CD4-positive, alpha-beta T cell (primary cell): ENCODE results near the gene DHCR24. TPM values are rescaled to one million over a fixed set of nuclear protein-coding genes. Genes with fewer than 3 reads are reported as not detected.

Experiments used
- ATAC-seq: fragments of 200-7000 bp; cut with Tn5 transposase; one replicate; pipeline ENCODE4 v1.10.0; 2022; ENCODE audit warnings: mild to moderate bottlenecking; ENCODE audit not compliant: poor library complexity
- CTCF ChIA-PET: fragments of 350-600 bp; sonication (Branson Sonifier 250); formaldehyde crosslinking; loops from one replicate; lab custom pipeline; 2021; ENCODE audit warnings: antibody characterized with exemption, inconsistent platforms; lab: Charles Lee
- POLR2A ChIA-PET: fragments of 350-600 bp; sonication (Branson Sonifier 250); formaldehyde crosslinking; loops from one replicate; lab custom pipeline; 2021; ENCODE audit warnings: antibody characterized with exemption, inconsistent platforms; lab: Charles Lee
- DNase-seq, 14 experiments: peaks; one replicate each; pipeline ENCODE4 v3.0.0-alpha.2; 2013 to 2020; ENCODE audit warnings: mixed read lengths in 2 of 14
- H3K27ac ChIP-seq, 2 donors: one replicate each; pipeline versions ENCODE4 v1.5.1 to v1.7.0; 2013; ENCODE audit warnings: low read length in 2 of 2, low read depth in 1 of 2, mild to moderate bottlenecking in 1 of 2
- H3K27me3 ChIP-seq, 2 experiments: 1 replicate in 1 of 2; 2 replicates in 1 of 2; pipeline versions ENCODE4 v1.6.1 to v1.7.0; 2013; ENCODE audit warnings: low read length in 2 of 2, control low read depth in 1 of 2, mild to moderate bottlenecking in 1 of 2, moderate library complexity in 1 of 2; ENCODE audit not compliant: insufficient read depth in 2 of 2, control insufficient read depth in 1 of 2
- H3K36me3 ChIP-seq: one replicate; pipeline ENCODE4 v1.6.1; 2013; ENCODE audit warnings: low read length, control low read depth; ENCODE audit not compliant: insufficient read depth
- H3K4me1 ChIP-seq: one replicate; pipeline ENCODE4 v1.6.1; 2013; ENCODE audit warnings: low read length, control low read depth; ENCODE audit not compliant: insufficient read depth
- H3K4me3 ChIP-seq: one replicate; pipeline ENCODE4 v1.5.1; 2013; ENCODE audit warnings: mild to moderate bottlenecking, low read length, moderate library complexity
- H3K9me3 ChIP-seq, 2 experiments: 1 replicate in 1 of 2; 2 replicates in 1 of 2; pipeline versions ENCODE4 v1.6.1 to v1.7.0; 2013; ENCODE audit warnings: low read length in 2 of 2, mild to moderate bottlenecking in 2 of 2, control low read depth in 1 of 2, moderate library complexity in 1 of 2; ENCODE audit not compliant: control insufficient read depth in 1 of 2, insufficient read depth in 1 of 2
- H3K27ac Mint-ChIP-seq: one replicate; pipeline ENCODE4 v1.8.0; 2020; ENCODE audit warnings: mixed read lengths
- H3K27me3 Mint-ChIP-seq: one replicate; pipeline ENCODE4 v1.8.0; 2021; ENCODE audit warnings: mixed read lengths
- H3K36me3 Mint-ChIP-seq: one replicate; pipeline ENCODE4 v1.8.0; 2021; ENCODE audit warnings: low read depth, mixed read lengths
- H3K4me1 Mint-ChIP-seq: one replicate; pipeline ENCODE4 v1.8.0; 2021; ENCODE audit warnings: low read depth, mixed read lengths
- H3K4me3 Mint-ChIP-seq: one replicate; pipeline ENCODE4 v1.8.0; 2020; ENCODE audit warnings: mild to moderate bottlenecking, mixed read lengths
- H3K9me3 Mint-ChIP-seq: one replicate; pipeline ENCODE4 v1.8.0; 2020; ENCODE audit warnings: mixed read lengths
- intact Hi-C, 2 experiments: fragments of 100-400 bp; cut with DNase I in 1 of 2; cut with micrococcal nuclease in 1 of 2; formaldehyde crosslinking; loops; one replicate each; pipeline versions ENCODE4 v1.15.1 to v1.9.0; 2023 to 2025; cut with DNase I, micrococcal nuclease
- total RNA-seq, 174 experiments: library from RNA in 2 of 174; stranded (reverse) in 2 of 174; gene quantifications; one replicate each; pipeline ENCODE4 v1.2.3 and lab custom pipeline; 2021 to 2026
- TF ChIP-seq, protein P1 (sequence below): fragments of 200-600 bp; IDR thresholded peaks from one replicate; pipeline ENCODE4 v1.8.0; 2022; ENCODE audit warnings: antibody characterized with exemption, mild to moderate bottlenecking

Gene DHCR24
- total RNA-seq, 2 experiments from 2014 or later = 0.34 to 0.55 TPM

DNA sequence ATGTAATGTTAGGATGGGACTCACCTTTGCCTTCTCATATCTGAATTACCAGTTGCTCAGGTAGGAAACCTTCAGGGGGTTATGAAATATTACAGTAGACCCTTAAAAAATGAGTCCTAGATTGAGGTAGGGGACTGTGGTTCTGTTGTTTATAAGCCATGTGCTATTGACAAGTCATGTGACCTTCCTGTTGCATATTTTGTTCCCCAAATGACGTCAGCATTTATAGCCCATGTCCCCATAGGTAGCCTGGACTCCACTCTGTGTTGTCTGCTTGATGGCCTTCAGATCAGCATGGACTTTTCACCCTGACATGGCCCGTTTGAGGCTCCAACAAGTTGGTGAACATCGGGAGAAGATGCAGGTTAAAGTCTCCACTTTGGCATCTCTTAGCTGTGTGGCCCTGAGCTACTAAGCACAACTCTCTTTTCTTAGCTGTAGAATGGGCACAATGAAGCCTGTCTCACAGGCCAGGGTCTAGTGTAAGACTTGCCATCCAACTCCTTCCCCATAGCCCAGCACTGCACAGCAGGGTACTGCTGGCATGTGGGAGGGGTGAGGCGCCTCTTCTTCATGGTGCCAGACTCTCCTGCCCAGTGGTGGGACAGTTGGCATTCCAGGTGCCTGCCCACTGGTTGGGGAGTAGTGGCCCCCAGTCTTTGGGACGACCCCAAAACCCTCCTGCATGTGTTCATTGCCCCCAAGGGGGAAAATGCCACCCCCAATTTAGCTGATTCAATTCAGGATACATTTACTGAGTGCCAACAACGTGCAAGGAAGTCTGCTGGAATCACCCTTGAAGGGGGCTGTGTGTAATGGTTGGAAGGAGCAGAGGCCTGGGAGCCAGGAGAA lies 49.8 kb downstream of the DHCR24 start:
- no peaks in the 10 kb centered on the region for H3K36me3 Mint-ChIP-seq
- no peak overlapping the region for H3K27ac Mint-ChIP-seq
- TF ChIP-seq, protein P1, sequence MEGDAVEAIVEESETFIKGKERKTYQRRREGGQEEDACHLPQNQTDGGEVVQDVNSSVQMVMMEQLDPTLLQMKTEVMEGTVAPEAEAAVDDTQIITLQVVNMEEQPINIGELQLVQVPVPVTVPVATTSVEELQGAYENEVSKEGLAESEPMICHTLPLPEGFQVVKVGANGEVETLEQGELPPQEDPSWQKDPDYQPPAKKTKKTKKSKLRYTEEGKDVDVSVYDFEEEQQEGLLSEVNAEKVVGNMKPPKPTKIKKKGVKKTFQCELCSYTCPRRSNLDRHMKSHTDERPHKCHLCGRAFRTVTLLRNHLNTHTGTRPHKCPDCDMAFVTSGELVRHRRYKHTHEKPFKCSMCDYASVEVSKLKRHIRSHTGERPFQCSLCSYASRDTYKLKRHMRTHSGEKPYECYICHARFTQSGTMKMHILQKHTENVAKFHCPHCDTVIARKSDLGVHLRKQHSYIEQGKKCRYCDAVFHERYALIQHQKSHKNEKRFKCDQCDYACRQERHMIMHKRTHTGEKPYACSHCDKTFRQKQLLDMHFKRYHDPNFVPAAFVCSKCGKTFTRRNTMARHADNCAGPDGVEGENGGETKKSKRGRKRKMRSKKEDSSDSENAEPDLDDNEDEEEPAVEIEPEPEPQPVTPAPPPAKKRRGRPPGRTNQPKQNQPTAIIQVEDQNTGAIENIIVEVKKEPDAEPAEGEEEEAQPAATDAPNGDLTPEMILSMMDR = no peak
- ChIA-PET CTCF (no interaction called here), POLR2A (no interaction called here)
- intact Hi-C loops = no loop called here
- Histone ChIP-seq H3K4me1 (no peaks in the 10 kb centered on the region), H3K4me3 (no peak overlapping the region), H3K9me3 (no peaks in the 10 kb centered on the region), H3K27me3 (no peaks in the 10 kb centered on the region), H3K36me3 (no peaks in the 10 kb centered on the region), H3K27ac (no peak overlapping the region)
- no peaks in the 10 kb centered on the region for H3K4me1 Mint-ChIP-seq
- ATAC-seq (no peak), DNase-seq (no peak)
- no peak overlapping the region for H3K4me3 Mint-ChIP-seq
- H3K27me3 Mint-ChIP-seq = no peaks in the 10 kb centered on the region
- no peaks in the 10 kb centered on the region for H3K9me3 Mint-ChIP-seq

DNA sequence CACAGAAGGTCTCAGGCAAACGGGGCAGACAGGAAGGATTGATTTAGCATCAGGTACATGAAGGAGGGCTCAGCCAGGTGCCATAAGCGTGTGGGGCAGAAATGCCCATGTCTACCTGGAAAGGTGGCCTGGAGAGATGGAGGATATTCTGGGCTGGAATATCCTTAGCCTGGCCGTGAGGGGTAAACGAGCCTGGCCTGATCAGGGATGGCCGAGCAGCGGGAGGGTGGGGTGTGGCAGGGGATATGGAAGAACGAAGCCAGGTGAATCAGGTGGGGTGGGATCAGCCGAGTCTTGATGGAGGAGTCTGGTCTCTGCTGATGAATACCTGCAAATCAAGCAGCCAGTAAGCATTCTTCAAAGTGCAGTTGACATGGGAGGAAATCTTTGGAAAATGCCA lies 50.4 kb downstream of the DHCR24 start:
- DNase-seq (no peak), ATAC-seq (no peak)
- H3K9me3 ChIP-seq = peaks cover 0 to 4% of the 10 kb centered on the region in 2 experiments
- no peak overlapping the region for H3K4me3 Mint-ChIP-seq
- CTCF ChIA-PET = no interaction called here
- H3K27me3 ChIP-seq = peaks cover 0 to 2% of the 10 kb centered on the region in 2 experiments
- H3K27me3 Mint-ChIP-seq = no peaks in the 10 kb centered on the region
- H3K27ac ChIP-seq = no peak overlapping the region
- peaks cover under 1% of the 10 kb centered on the region for H3K9me3 Mint-ChIP-seq
- no peaks in the 10 kb centered on the region for H3K4me1 ChIP-seq
- TF ChIP-seq, protein P1 = no peak
- intact Hi-C loops = no loop called here
- POLR2A ChIA-PET = no interaction called here
- H3K4me1 Mint-ChIP-seq = no peaks in the 10 kb centered on the region
- H3K4me3 ChIP-seq = no peak overlapping the region
- no peak overlapping the region for H3K27ac Mint-ChIP-seq
- peaks cover 2% of the 10 kb centered on the region for H3K36me3 Mint-ChIP-seq
- H3K36me3 ChIP-seq = no peaks in the 10 kb centered on the region

DNA sequence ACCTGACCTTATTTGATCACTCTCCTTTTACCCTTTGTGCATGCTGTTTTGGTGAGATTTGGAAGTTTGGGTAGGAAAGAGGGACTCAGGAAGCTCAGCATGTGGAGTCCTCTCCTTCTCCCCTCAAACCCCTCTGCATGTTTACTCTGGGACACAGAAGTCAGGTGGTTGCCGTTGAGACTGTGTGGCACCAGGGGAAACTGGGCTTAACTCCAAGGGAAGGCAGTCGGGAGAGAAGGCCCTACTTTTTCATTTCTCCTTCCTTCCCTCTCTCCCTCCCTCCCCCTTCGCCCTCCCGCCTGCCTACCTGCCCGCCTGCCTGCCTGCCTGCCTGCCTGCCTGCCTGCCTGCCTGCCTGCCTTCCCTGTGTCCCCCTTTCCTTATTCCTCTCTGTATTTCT lies 51.0 kb downstream of the DHCR24 start:
- DNase-seq = no peak
- no peak for ATAC-seq
- H3K4me3 Mint-ChIP-seq = no peak overlapping the region
- peaks cover 5% of the 10 kb centered on the region for H3K9me3 Mint-ChIP-seq
- no peak overlapping the region for H3K27ac ChIP-seq
- TF ChIP-seq, protein P1 = no peak
- no peak overlapping the region for H3K27ac Mint-ChIP-seq
- no peaks in the 10 kb centered on the region for H3K27me3 Mint-ChIP-seq
- peaks cover 5% of the 10 kb centered on the region for H3K36me3 Mint-ChIP-seq
- no peaks in the 10 kb centered on the region for H3K36me3 ChIP-seq
- H3K4me3 ChIP-seq = no peak overlapping the region
- H3K9me3 ChIP-seq = peaks cover 0 to 8% of the 10 kb centered on the region in 2 experiments
- ChIA-PET POLR2A (no interaction called here), CTCF (no interaction called here)
- intact Hi-C loops = no loop called here
- H3K4me1 Mint-ChIP-seq = no peaks in the 10 kb centered on the region
- peaks cover 0 to 2% of the 10 kb centered on the region in 2 experiments for H3K27me3 ChIP-seq
- no peaks in the 10 kb centered on the region for H3K4me1 ChIP-seq
